ENCODE results near the gene PIGN.
"Not testable (repeated sequence)": the region's sequence is repeated elsewhere in the genome, so short reads cannot be mapped to it uniquely, and the experiment has no call there.

Gene PIGN

DNA sequence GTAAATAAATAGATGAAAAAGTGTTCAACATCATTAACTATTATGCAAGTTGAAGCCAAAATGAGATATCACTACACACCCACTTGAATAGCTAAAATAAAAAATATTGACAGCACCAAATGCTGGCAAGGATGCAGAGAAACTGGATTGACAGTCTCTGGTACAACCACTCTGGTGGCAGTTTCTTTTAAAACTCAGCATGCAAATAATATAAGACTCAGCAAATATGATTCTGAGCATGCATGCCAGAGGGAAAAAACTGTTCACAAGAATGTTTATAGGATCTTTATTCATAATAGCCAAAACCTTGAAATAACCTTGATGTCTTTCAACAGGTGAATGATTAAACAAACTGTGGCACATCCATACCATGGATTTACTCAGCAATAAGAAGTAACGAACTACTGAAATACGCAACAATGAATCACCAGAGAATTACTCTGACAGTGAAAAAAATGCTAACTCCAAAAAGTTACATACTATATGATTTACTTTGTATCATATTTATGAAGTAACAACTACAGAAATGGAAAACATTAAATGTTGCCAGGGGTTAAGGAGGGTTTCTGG lies 131.8 kb downstream of the PIGN start:
- DNase-seq: no peak

DNA sequence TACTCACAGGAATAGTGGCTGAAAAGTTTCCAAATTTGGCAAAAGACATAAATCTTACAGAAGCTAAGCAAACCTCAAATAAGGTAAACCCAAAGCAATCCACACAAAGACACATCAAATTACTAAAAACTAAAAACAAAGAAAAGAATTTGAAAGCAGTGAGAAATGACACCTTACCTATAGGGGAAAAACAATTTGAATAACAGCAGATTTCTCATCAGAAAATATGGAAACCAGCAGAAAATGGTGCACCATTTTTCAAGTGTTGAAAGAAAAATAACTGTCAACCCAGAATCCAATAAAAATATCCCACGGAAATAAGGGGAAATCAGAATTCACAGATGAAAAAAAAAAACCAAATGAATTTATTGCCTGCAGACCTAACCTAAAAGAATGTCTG lies 138.6 kb downstream of the PIGN start:
- DNase-seq: no peak

DNA sequence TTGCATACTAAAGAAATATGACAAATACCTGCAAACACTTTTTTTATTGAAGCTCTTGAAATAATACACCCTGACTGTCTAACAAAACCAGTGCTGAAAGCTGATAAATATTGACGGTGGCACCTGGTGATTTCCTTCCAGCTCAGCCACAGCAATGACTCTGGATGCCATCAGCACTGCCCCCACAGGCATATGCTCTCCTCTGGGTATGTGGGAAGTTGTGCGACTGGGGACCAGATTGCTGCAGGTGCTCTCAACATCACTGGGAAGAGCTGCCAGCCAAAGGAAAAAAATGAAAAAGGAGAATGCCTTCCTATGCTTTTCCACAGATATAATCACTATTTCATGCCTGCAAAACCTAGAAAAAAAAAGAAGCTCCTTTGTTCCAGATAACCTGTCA lies 141.5 kb downstream of the PIGN start:
- DNase-seq: no peak

DNA sequence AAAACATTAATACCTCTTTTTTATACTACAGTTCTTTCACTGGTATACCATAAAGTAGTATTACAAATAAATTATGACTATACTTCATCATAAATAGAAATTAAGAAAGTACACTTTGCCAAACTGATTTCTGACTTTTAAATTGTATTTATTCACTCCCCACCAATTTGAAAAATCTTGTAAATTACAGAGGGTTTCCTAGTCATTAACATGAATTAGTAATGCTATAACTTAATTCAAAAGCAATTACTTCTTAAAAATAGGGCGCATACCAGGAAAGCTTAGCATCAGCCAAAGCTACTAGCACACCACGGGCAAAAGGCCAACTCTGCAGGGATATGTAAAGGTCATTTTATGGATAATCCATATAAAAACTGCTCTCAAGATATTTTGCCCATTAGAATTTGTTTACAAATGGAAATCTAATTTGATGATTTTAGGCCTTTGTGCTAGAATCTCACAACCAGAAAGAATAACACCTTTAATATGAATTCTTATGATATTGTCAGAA lies 142.3 kb downstream of the PIGN start:
- DNase-seq: no peak

DNA sequence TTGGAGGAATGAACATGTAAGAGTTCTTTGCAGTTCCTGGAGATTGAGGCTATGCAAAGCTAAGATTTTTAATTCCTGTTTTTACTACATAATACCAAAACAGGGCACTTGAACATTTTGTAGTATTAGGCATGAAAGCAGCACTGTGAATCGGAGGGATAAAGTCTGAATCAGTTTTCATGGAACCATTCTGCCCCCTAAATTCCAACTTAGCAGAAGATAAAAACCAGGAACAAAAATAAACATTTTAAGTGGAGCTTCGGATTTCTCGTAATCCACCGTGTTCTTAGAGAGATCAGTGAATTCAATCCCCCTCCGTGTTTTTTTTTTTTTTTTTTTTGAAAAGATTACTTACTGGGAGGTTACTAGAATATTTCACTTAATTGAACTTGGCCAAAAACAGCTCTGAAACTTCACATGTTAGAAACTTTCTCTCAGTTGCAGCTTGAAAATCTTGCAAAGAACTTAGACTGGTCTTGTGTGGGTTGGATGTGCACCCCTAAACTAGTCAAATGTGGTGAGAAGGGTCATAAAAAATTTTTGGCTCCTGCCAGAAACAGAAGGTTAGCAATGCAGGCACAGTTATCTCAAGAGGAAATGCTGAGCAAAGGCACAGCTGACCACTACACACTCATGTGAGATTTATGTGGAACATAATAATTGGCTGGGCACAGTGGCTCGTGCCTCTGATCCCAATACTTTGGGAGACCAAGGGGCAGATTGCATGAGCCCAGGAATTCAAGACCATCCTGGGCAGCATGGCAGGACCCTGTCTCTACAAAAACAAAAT lies 148.7 kb downstream of the PIGN start:
- DNase-seq: no peak

DNA sequence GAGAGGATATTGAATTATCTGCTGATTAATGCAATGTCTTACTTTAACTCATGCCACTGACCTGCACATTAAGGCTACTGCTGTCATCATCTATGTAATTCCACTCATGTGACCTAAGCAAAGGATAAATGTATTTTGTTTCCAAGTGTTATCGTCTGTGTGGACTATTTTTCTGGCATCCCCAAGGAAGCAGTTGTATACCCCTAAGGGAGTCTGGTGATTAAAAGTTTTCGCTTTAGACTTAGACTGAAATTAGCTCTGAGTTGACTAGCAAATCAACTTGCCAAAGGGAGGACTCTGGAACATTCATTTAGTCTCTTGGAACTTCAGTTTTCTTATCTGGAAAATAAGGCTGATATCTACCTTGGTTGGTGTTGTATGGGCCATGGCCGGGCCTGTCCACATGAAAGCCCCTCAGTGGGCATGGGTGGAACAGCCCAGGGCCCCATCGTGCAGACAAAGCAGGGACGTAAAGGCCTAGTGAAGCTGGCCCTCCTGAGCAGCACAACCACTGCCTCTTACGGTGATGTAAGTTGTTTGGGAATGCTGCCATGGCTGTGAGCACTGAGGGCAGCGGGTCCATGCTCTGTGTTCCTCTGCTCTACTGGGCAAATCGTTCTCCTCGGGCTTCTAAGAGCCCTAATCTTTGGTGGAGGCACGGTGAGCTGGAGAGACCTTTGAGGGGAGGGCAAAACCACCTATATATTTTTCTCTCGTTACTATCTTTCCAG lies 149.7 kb downstream of the PIGN start:
- no peak for DNase-seq

DNA sequence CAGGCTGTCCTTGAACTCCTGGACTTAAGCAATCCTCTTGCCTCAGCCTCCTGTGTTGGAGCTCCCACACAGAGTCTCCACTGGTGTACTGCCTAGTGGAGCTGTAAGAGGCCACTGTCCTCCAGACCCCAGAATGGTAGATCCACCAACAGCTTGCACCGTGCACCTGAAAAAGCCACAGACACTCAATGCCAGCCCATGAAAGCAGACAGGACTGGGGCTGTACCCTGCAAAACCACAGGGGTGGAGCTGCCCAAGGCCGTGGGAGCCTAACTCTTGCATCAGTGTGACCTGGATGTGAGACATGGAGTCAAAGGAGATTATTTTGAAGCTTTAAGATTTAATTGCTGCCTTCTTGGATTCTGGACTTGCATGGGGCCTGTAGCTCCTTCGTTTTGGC lies 152.6 kb downstream of the PIGN start:
- not testable (repeated sequence) for DNase-seq

DNA sequence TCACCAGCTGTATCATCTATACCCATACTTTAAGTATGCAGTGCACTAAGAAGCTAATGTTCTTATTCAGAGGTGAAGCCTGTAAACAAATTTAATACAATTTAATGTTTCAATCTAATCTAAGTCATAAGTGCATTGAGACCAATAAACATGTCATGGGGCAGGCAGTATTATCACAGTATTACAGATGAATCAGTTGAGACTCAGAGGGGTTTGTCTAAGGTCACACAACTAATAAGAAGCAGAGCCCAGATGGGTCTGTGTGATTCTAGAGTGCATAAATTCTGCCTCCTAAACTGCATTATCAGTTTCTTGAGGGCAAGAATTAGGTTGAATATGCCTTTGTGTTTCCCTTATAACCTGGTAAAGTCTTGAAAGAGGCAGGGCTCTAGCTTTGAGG lies 153.1 kb downstream of the PIGN start:
- no peak for DNase-seq

DNA sequence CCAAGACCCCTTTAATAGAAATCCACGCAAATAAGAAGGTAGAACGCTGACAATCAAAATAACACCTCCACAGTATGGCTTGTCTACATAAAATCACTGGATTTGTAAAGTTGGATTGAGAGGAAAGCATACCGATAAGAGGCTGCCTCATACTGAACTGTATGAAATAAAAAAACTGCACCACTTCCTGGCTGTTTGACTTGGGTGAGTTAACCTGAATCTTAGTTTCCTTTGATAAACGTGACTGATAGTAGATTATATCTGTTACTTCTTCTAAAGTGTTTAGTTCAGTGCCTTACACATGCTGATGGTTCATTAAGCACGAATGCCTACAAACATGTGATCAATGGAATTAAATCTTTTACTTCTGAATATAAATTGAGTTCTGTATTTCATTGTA lies 153.6 kb downstream of the PIGN start:
- no peak for DNase-seq

DNA sequence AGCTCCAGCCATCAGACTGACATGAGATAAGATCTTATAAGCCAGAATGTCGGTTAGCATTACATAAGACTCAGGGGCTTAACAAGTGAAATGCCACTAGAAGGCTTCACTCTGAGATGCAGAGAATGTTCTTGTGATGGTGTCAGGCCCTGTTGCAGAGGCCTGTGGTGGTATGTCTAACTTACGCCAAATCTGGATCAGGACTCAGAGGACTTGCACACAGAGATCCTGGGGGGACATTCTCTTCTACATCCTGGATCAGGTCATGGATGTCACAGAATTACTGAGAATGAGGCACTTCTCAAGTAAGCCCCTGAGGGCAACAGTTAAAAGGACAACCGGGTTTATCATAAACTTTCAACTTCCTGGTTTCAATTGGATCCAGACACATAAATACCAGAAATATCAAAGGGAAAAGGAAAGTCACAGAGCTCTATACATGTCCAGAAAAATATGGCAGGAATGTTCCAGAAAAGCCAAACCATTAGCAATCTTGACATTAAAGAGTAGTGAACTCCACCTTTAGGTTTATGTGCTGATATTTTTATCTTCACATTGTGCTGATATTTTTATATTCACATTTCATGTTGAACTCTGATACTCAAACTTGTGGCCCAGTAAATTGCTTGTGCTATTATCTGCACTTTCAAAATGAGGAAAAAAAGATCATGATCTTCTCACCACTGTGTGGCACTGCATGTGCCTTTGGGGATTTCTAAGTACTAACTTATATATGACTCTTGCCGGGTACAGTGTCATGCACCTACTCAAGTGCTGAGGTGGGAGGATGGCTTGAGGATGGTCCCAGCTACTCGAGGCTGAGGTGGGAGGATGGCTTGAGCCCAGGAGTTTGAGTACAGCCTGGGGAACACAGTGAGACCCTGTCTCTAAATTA lies 156.5 kb downstream of the PIGN start:
- DNase-seq: no peak

DNA sequence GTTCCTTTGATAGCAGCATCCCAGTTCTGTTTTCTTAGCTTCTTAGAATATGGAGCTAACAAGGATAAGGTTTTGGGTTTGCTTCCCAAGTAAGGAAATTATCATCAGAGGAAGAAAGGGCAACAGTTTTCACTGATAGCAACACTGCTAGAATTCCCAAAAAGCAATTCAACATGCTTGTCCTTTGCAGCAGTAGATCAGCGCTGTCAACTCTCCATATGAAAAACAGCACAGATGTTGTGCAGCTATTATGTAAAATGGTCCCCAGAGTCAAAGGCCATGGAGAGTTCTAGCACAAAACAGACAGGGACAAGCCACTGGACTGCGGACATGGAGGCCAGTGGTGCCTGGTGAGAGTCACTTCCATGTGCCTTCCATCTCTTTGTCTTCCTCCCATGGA lies 158.1 kb downstream of the PIGN start:
- no peak for DNase-seq

DNA sequence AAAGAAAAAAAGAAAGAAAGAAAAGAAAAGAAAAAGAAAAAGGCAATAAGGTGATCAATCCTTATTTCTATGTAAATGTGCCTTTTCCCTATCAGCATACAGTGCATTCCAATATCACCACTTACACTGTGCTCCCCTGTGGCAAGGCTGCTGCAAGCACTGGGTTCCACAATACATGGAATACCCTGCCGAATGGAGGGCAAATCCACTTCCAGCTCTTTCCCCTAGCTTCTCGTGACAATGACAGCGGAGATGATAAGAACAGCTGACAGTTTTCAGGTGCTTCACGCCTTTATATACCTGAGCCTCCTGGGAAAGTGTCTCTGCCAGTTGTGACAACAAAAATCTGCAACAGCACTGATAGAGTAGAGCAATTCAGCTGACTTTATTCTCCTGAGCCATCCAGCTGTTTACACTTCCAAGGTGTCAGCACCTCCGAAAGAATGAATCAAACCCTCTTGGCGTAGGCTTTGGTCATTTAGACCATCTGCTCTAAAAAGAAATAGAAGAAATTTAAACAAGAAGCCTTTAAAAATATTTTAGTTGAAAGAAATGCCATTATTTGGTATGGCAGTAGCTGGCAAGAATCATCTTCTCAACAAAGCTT lies 158.8 kb downstream of the PIGN start:
- no peak for DNase-seq

DNA sequence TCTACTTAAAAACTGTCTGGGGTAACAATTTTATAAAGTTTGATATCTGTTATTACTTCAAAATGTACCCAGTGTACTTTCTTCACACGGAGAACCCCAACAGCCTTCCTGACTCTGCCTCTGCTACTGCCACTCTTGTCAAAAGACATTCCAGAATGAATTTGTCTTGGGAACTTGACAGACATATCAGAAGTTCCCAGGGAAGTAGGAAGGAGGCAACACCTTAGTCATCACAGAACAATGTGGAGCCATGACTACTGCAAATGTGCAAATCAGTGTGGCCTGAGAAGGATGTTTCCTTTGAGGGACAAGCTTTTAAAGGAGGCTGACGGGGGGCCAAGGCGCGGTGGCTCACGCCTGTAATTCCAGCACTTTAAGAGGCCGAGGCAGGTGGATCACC lies 160.3 kb downstream of the PIGN start:
- no peak for DNase-seq

DNA sequence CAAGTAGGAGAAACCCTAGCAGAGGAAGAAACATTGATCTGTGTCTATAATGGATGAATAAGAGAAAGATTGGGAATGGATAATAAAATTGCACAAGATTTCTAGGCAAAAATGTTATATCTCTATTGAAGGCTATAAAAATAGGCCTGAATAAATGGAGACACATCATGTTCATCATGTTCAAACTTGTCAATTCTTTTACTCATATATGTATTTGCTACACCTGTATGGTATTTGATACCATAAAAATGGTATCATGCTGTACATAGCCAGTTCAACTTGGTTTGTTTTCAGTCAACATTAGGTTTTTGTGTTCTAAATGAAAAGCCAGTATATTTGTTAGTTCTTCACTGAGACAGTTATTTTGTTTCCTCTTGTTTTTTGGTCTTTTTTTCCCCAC lies 161.9 kb downstream of the PIGN start:
- no peak for DNase-seq

DNA sequence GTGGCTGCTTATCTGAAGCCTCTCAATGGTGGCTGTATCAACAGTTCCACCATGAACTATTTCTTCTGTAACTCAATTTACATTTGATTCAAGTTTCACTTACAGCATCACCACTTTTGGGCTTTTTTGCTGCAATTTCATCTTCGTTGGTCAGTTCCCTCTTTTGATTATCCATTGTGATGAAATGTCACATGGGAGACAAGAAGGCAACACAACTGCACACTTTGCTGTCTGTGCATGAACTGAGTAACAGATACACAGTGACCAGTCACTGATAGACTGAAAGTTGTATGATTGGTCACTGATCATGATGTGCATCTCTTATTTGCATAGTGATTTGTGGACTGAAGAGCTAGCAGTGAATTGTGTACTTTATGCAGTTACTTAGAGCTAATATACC lies 163.3 kb downstream of the PIGN start:
- no peak for DNase-seq

DNA sequence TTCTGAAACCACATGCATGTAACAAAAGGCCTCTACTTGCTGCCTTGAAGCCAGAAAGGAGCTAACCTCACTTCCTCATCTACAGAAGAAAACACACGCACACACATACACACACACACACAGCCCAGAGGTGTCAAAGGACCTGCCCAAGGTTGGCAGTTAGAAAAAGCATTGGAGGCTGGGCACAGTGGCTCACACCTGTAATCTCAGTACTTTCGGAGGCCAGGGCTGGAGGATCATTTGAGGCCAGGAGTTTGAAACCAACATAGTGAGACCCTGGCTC lies 168.2 kb downstream of the PIGN start:
- DNase-seq: no peak

DNA sequence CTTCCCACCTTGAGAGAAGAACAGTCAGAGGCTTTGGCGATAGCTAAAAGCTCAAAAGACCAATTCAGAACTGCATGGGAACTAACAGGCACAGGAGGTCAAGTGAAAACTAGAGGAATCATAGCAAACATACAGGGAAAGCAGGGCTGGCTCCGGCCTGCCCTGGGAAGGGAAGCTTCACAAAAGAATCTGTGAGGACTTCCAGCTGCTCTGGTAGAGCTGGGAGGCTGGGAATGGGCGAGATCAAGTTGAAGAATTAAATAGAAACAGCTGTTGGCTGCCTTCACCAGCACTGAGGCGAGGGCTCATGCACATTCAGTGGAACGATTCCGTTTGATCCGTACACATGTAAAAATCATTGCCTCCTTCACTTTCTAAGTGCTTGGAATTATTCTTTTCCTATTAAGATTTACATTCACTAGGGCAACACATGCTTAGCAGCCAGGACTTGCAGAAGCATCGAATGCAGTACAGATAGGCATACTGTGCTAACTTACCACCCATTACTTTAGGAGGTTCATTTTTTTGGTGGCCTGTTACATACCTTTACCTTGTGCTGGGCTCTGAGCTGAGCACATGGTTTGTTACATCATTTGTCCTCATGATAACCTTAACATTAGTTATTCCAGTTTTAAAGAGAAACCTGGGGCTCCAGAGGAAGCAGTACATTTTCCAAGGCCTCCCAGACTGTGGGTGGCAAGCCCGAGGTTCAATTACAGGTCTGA lies 168.7 kb downstream of the PIGN start:
- DNase-seq: no peak

DNA sequence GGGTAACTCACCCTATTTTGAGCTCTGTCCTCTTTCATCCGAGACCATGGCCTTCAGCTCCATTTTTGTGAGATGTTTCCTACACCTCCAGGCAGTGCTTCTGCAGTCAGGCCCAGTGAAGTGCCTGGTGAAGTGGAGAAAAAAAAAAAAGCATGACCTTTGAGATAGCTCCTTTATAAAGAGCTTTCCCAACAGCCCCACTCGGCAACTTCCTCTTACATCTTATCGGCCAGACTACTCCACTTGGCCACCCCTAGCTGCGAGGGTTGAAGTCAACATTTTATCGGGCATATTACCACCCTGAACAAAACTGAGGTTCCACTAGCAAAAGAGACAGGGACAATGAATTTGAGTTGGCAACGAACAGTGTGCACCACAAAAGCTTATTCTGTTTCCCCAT lies 169.2 kb downstream of the PIGN start:
- no peak for DNase-seq

DNA sequence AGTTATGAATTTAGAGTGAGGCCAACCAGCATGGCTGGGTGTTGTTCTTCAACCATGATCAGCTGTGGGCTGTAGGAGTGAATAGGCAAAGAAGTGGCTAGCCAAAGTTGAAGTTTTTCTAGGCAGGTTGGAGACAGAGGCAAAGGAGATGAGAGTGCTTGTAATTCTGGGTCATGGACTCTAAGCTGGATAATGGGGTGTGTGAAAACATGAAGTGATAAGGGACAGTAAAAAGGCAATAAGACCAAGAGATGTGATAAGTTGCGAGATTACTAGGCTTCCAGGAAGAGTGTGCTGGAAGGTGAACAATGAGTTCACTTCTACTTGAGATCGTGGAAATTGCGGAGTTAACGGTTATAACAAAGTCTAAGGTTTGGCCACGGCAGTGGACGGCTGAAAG lies 175.4 kb downstream of the PIGN start:
- DNase-seq: no peak

DNA sequence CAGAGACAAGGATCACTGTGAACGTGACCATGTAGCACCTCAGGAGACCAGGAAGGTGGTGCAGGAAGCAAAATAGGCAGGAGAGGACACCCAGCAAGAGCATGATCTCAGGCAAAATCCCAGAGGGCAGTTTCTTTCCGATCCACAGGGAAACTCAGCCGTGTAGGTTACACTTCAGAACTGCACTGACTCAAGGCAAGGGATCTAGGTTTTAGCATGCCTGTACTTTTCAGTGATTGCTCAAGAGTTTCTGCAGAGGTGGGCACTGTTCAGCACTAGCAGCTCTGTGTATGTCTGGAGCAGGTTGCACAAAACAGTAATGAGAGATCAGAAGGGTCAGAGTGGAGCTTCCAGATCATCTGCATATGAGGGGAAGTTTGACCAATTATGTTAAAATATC lies 177.3 kb downstream of the PIGN start:
- no peak for DNase-seq

DNA sequence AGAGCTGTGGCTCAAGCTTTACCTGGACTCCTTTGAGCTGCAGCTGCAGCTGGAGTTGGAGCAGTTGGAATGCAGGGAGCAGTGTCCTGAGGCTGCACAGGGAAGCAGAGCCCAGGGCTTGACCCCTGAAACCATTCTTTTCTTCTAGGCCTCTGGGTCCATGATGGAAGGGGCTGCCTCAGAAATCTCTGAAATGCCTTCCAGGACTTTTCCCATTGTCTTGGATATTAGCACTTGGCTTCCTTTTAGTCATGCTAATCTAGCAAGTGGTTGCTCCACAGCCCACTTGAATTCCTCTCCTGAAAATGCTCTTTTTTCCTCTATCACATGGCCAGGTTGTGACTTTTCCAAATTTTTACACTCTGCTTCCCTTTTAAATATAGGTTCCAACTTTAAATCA lies 185.5 kb downstream of the PIGN start:
- no peak for DNase-seq

DNA sequence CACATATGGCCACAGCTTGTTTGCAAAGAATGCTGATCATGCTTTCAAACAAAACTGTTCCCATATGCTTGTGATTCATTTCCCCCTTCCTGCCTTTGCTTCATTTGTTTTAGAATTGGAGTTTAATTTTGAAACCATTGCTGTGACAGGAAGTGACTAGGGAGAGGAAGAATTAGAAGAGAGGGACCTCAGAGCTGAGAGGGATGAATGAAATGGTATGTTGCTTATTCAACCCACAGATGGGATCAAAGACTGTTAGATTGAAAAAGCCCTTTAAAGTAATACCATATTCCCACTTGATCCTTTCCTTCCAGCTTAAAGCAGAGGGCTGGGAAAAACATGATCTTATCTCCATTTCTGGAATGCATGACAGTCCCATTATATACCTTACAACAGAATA lies 187.9 kb downstream of the PIGN start:
- DNase-seq: no peak

Data from NCI-H1048 (cell line).